HG03457 (cell line): ENCODE data around the gene SCTR.
"Not testable (repeated sequence)": the region's sequence is repeated elsewhere in the genome, so short reads cannot be mapped to it uniquely, and the experiment has no call there.

ENCODE experiments used
- ATAC-seq: cut with Tn5 transposase; IDR thresholded peaks from one replicate; pipeline ENCODE4 v1.9.1; 2021; ENCODE audit warnings: moderate number of reproducible peaks; ENCODE audit not compliant: unreplicated experiment

Gene SCTR

DNA sequence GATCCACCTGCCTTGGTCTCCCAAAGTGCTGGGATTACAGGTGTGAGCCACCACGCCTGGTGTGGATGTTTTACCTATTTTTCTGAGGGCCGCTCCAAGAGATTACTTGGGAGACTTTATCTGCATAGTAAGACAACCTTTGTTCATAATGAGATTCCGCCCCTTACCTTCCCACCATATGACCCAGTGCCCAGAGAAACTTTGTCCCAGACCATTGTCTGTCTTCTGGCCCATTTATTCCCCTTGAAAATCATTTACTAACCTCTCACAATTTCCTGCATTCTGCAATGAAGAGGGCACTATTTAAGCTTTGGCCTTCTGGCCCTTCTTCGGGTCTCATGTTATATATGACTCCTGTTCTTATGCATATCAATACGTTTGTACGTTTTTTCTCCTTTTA is 106.4 kb downstream of the SCTR start:
- no peak for ATAC-seq

DNA sequence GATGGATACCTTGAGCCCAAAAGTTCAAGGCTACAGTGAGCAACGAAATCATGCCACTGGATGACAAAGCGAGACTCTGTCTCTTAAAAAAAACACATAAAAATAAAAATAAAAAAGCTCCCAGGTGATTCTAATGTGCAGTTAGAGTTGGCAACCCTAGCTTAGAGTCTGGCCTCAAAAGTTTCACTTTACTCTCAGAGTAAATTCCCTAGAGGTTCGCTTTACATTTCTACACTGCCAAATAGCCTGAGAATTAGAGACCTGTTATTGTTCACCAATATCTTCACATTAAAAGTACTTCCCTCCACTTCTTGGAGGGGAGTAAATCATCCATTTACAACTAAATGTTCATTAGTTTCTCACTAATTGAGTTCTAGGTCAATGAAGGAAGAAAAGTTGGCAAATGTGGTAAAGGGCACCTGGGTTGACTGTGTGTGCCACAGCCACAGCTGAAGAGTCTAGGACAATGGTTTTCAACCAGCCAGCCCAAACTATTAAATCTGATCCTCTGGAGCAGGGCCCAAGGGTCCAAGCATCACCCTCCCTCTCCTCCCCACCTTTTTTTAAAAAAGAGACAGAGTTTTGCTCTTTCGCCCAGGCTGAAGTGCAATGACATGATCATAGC is 107.9 kb downstream of the SCTR start:
- no peak for ATAC-seq

DNA sequence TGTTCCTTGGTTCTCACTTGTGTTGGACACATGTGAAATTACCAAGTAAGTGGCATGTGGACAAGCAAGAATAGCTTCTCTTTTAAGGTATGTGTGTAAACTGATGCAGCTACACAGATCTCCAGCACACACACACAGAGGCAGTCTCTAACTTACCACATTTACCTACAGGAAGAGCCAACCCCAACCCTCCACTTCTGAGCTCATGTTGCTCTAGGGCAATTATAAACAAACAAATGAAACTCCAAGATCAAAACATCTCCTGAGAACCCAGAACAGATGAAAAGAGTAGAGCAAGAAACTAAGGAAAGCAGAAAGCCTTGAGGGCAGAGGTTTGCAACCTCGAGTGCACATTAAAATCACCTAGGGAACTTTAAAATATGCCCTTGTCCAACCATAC is 108.7 kb downstream of the SCTR start:
- no peak for ATAC-seq

DNA sequence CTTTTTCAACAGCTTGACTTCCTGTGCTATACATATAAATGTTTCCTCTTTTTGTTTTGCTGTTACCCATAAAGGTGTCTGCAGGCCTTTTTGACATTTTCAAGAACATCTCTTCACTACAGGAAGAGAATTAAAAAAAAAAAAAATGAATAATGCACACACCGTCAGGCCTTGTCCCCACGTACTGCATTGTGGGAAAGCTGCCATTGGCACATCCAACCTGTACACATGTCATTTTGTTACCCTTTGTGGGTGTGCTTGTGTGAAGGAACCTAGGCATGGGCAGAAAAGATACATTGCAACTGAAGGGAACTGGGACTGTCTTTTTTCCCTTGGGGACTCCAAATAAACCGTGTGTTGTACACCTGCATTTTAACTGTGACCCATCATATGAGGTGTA is 109.4 kb downstream of the SCTR start:
- ATAC-seq, result no peak

DNA sequence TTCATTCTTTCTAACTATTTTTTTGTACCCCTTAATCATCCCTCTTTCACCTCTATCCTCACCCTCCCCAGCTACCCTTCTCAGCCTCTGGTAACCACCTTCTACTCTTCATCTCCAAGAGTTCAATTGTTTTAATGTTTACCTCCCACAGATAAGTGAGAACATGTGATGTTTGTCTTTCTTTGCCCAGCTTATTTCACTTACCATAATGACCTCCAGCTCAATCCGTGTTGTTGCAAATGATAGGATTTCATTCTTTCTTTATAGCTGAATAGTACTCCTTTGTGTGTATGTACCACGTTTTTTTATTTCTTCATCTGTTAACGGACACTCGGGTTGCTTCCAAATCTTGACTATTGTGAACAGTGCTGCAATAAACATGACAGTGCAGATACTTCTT is 114.8 kb downstream of the SCTR start:
- no peak for ATAC-seq

DNA sequence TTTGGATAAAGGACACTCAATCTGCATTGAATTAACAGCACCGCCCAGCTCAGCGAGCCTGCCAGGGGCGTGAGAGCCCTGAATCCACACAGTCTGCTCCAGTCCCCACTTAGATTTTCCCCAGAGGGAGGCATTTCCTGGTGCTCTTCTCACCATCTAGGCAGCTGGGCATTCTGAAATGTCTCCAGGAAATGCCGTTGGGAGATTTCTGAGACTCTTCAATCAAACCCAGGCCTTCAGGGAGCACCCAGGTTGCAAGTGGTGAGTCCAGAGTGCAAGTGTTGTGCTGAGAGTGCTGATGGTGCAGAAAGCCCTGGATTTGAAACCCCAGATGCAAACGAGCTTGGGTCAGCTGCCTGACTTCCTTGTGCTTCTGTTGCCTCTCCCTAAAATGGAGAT is 116.1 kb downstream of the SCTR start:
- no peak for ATAC-seq

DNA sequence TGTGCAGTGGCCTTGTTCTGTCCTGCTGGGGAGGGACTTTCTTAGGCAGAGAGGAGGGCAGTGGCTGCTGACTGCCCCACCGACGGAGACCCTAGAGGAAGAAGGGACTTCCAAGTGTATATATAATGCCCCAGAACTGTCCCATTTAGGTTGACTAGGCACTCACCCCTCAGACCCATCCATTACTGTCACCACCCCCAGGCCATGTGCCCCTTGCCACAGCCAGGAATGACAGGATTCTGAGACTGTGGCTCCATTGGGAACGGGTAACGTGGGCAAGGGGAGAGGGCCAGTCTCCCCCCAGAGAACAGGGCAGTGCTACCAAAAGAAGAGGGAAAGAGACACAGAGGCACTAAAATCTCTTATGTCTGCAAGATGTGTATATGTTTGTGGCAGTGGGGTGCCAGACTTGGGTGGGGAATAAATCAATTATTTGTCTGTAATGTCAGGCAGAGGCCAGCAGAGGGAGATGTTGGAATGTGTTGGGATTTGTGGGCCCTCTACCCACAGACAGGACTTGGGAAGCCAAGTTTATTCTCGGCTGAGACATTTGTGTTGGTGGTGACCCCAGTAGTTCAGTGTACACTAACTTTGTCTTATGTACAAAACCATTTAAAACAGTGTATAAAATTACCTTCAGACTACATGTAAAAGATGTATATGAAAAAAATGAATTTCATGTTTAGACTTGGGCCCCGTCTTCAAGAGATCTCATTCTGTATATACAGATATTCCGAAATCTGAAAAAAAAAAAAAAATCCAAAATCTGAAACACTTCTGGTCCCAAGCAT is 116.7 kb downstream of the SCTR start:
- no peak for ATAC-seq

DNA sequence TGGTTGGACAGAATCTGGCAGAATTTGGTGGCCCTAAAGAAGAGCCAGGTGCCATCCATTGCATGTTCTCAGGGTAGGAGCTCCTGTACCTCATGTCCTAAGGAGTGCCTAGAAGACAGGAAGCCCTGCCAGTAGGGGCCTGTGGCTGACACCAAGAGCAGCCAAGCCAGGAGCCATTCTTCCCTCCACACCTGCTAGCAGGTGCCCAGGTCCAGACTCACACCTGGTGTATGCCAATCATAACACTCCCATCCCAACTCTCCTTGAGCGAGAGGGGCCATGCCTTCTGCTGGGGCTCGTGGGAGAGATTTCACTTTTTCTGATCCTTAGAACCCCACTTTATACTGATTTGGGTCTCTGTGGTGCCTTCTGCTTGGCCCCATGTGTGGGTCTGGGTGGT is 119.1 kb downstream of the SCTR start:
- no peak for ATAC-seq

DNA sequence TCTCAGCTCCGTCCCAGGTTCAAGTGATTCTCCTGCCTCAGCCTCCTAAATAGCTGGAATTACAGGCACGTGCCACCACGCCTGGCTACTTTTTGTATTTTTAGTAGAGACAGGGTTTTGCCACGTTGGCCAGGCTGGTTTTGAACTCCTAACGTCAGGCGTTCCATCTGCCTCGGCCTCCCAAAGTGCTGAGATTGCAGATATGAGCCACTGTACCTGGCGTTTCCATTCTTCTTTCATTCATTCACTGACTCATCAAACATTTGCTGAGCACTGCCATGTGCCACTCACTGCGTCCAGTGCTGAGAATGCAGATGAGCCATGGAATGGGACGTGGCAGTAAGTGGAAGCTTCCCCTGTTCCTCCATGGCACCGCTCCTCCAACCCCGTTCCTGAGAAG is 120.7 kb downstream of the SCTR start:
- ATAC-seq, result not testable (repeated sequence)

DNA sequence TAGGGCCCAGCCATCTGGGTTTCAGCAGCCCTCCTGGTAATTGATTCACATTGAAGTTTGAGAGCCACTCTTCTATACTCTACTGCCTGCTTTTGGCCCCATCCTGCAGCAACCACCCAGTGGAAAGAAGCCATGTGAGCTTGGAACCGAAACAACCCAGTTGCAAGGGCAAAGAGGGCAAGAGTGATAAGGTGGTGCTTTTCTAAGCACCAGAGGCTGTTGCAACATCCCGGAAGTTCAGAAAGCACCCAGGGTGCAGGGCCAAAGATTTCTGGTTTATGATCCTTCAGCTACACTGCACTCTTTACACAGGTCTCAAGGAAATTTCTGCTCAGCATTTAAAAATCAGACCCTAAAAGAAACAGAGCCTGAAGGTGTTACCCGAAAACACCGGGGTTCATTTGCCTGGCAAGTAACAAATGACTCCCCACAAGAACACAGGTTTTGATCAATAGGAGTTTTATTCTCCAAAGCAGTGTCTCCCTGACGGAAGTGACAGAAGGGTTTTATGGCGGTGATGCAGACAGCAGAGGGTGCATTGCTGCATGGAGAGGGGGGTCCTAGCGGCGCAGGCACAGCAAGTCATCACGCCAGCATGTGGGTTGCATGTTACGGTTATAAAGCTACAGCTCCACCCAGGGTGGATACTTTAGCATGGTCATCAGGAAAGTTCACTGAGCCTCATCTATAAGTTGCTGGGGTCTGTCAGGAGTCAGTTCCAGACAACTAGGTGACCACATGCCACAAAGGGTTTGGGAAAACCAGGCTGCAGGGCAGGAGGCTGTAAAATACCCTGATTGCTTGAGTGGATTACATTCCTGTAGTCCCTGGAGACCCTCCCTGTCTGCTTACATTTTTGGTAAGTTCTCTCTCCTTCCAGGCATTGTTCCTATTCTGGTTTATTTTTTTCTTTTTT is 121.4 kb downstream of the SCTR start:
- ATAC-seq, result no peak

DNA sequence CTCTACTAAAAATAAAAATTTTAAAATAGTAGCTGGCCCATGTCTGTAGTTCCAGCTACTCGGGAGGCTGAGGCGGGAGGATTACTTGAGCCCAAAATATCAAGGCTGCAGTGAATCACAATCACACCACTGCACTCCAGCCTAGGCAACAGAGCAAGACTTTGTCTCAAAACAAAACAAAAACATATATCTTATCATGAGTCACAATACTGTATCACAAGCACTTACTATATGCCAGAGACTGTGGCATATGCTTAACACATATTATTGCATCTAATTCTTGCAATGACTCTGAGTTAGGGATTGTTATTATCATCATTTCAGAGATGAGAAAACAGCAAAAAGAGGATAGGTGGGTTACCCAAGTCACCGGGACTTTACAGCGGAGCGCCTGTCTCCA is 122.2 kb downstream of the SCTR start:
- no peak for ATAC-seq

DNA sequence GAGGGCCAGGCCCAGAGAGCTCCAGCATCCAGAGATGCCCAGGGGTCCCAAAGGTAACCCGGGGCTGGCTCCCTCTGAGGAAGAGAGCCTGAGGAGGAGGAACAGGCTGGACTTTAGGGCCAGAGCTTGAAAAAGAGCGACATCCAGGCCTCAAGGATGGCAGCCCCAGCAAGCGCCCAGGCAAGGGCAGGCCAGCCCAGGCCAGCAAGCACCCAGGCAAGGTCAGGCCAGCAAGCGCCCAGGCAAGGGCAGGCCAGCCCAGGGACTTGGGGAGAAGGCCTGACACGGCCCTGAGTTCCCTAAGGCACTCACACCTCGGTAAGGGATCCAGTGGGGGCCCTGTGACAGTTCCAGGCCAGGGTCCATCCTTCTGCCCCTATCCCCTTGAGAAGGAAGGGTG is 127.1 kb downstream of the SCTR start:
- ATAC-seq, result no peak

DNA sequence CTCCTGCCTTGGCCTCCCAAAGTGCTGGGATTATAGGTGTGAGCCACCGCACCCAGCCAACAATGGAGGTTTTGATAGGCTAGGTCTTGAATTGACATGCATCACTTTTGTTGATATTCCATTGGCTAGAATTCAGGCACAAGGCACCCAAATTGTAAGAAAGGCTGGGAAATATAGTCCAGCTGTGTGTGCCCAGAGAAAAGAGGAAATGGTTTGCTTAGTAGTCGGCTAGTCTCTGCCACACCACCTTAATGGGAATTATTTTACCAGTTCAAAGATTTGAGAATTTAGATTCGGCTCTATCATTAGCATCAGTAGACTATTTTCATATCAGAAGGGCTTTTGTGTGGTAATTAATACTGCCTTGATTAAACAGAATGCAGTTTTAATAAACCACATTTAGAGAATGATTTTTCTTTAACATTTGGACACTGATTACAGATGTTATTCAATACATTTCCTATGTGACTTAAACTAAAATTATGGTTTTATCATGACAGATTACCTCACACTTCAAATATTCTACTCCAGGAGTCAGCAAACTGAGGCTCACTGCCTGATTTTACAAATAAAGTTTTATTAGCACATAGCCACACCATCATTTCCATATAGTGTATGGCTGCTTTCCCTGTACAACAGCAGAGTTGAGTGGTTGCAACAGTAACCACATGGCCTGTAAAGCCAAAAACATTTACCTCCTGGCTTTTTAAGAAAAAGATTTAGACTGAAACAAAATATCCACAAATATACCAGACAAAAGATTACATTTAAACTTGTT is 130.1 kb downstream of the SCTR start:
- no peak for ATAC-seq
